DOHH2 (cell line): ENCODE results near the gene HTR3A.

Source experiments
- H3F3A ChIP-seq: fragments of 200-600 bp; sonication (generic), shearing (Covaris generic); 2 replicates; pipeline ENCODE4 v1.6.0; 2016; ENCODE audit warnings: antibody characterized with exemption, mild to moderate bottlenecking; ENCODE audit not compliant: control insufficient read depth, insufficient read depth
- H3K27ac ChIP-seq: fragments of 200-600 bp; sonication (generic); 2 replicates; pipeline ENCODE4 v1.5.1; 2014; ENCODE audit warnings: low read depth, mild to moderate bottlenecking, low read length, moderate library complexity
- H3K27me3 ChIP-seq: fragments of 200-600 bp; sonication (generic); 2 replicates; pipeline ENCODE4 v1.6.1; 2014; ENCODE audit warnings: mild to moderate bottlenecking, low read length, mixed read lengths; ENCODE audit not compliant: control insufficient read depth
- H3K36me3 ChIP-seq: fragments of 200-600 bp; sonication (generic); 2 replicates; pipeline ENCODE4 v1.6.1; 2014; ENCODE audit warnings: mild to moderate bottlenecking, low read length, moderate library complexity, mixed read lengths; ENCODE audit not compliant: control insufficient read depth
- H3K4me1 ChIP-seq: fragments of 200-600 bp; sonication (generic); 2 replicates; pipeline ENCODE4 v1.6.1; 2014; ENCODE audit warnings: mild to moderate bottlenecking, low read length, mixed read lengths; ENCODE audit not compliant: control insufficient read depth
- H3K4me2 ChIP-seq: fragments of 200-600 bp; sonication (generic); 2 replicates; pipeline ENCODE4 v1.6.0; 2014; ENCODE audit warnings: mild to moderate bottlenecking, low read length, moderate library complexity
- H3K4me3 ChIP-seq: fragments of 200-600 bp; sonication (generic); 2 replicates; pipeline ENCODE4 v1.5.1; 2014; ENCODE audit warnings: mild to moderate bottlenecking, low read length, mixed read lengths
- H3K79me2 ChIP-seq: fragments of 200-600 bp; sonication (generic); 2 replicates; pipeline ENCODE4 v1.6.1; 2014; ENCODE audit warnings: mild to moderate bottlenecking, low read length, mixed read lengths; ENCODE audit not compliant: control insufficient read depth
- H3K9me2 ChIP-seq: fragments of 200-600 bp; sonication (generic); replicated peaks from 2 replicates; pipeline ENCODE4 v1.6.1; 2014; ENCODE audit warnings: mild to moderate bottlenecking, low read length, mixed read lengths; ENCODE audit not compliant: control insufficient read depth
- H3K9me3 ChIP-seq: fragments of 200-600 bp; sonication (generic); 2 replicates; pipeline ENCODE4 v1.6.1; 2014; ENCODE audit warnings: antibody characterized with exemption, low read length, mixed read lengths; ENCODE audit not compliant: control insufficient read depth, insufficient read depth
- H4K20me1 ChIP-seq: fragments of 200-600 bp; sonication (generic); 2 replicates; pipeline ENCODE4 v1.6.0; 2014; ENCODE audit warnings: low read depth, mild to moderate bottlenecking, antibody characterized with exemption, low read length, moderate library complexity; ENCODE audit not compliant: control insufficient read depth, insufficient read depth
- EZH2phosphoT487 ChIP-seq: fragments of 200-600 bp; sonication (generic); IDR thresholded peaks from 2 replicates; pipeline ENCODE4 v1.6.1; 2017; ENCODE audit warnings: borderline replicate concordance, mild to moderate bottlenecking, antibody characterized with exemption, low read length, moderate library complexity, mixed read lengths
- TF ChIP-seq, protein P1 (sequence below): fragments of 200-600 bp; sonication (generic); IDR thresholded peaks from one replicate; pipeline ENCODE4 v1.5.1; 2014; ENCODE audit warnings: antibody characterized with exemption, mild to moderate bottlenecking, low read depth, low read length; ENCODE audit not compliant: poor library complexity, severe bottlenecking

The HTR3A gene

GRCh38 chr11:114008331-114008730, 33.4 kb downstream of the HTR3A start:
- Histone ChIP-seq H3K4me3 (no peak overlapping the region), H3K9me2 (no peaks in the 10 kb centered on the region)

DNA sequence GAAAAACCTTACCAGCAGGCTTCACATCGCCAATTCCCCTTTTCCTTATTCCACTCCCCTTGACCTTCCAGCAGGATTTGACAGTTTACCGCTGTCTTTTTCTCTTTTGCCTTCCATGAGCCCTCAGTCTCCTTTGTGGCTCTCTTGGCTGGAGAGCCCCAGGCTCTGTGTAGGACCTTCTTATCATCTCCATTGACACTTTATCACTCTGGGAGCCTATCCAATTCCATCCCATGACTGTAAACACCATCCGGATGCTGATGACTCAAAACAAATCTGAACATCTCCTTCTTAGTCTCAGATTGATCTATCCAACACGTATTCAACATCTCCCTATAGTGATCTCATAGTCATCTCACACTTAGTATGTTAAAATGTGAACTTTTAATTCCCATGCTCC, 36.0 kb downstream of the HTR3A start:
- Histone ChIP-seq H3K4me2 (no peak overlapping the region), H3K9me3 (no peaks in the 10 kb centered on the region), H4K20me1 (no peaks in the 10 kb centered on the region)

More at GRCh38 chr11:114008331-114008730, 33.4 kb downstream of the HTR3A start:
- no peak for TF ChIP-seq EZH2phosphoT487
- TF ChIP-seq, protein P1, sequence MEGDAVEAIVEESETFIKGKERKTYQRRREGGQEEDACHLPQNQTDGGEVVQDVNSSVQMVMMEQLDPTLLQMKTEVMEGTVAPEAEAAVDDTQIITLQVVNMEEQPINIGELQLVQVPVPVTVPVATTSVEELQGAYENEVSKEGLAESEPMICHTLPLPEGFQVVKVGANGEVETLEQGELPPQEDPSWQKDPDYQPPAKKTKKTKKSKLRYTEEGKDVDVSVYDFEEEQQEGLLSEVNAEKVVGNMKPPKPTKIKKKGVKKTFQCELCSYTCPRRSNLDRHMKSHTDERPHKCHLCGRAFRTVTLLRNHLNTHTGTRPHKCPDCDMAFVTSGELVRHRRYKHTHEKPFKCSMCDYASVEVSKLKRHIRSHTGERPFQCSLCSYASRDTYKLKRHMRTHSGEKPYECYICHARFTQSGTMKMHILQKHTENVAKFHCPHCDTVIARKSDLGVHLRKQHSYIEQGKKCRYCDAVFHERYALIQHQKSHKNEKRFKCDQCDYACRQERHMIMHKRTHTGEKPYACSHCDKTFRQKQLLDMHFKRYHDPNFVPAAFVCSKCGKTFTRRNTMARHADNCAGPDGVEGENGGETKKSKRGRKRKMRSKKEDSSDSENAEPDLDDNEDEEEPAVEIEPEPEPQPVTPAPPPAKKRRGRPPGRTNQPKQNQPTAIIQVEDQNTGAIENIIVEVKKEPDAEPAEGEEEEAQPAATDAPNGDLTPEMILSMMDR: no peak
- Histone ChIP-seq H3F3A (no peaks in the 10 kb centered on the region), H3K4me1 (no peaks in the 10 kb centered on the region), H3K4me2 (no peak overlapping the region), H3K36me3 (no peaks in the 10 kb centered on the region), H3K27me3 (peaks cover 15% of the 10 kb centered on the region), H3K9me3 (no peaks in the 10 kb centered on the region), H3K79me2 (no peaks in the 10 kb centered on the region), H3K27ac (no peak overlapping the region), H4K20me1 (no peaks in the 10 kb centered on the region)

GRCh38 chr11:114011443-114011842, 36.5 kb downstream of the HTR3A start:
- TF ChIP-seq EZH2phosphoT487: no peak
- TF ChIP-seq, protein P1: no peak
- Histone ChIP-seq H3K36me3 (no peaks in the 10 kb centered on the region), H3K9me2 (no peaks in the 10 kb centered on the region), H3K4me2 (no peak overlapping the region), H4K20me1 (no peaks in the 10 kb centered on the region), H3K4me3 (no peak overlapping the region), H3K9me3 (no peaks in the 10 kb centered on the region), H3F3A (no peaks in the 10 kb centered on the region), H3K27me3 (no peaks in the 10 kb centered on the region; the same call in 1 of the 2 replicates), H3K27ac (no peak overlapping the region), H3K4me1 (peaks cover 4% of the 10 kb centered on the region; the same call in 1 of the 2 replicates), H3K79me2 (no peaks in the 10 kb centered on the region)

More for the DNA sequence above, 36.0 kb downstream of the HTR3A start:
- H3F3A ChIP-seq: no peaks in the 10 kb centered on the region
- H3K9me2 ChIP-seq: no peaks in the 10 kb centered on the region
- H3K4me1 ChIP-seq: peaks cover 4% of the 10 kb centered on the region; the same call in 1 of the 2 replicates
- H3K27ac ChIP-seq: no peak overlapping the region
- no peak overlapping the region for H3K4me3 ChIP-seq
- H3K79me2 ChIP-seq: no peaks in the 10 kb centered on the region
- H3K27me3 ChIP-seq: no peaks in the 10 kb centered on the region; the same call in 1 of the 2 replicates
- TF ChIP-seq, protein P1: no peak
- TF ChIP-seq EZH2phosphoT487: no peak
- H3K36me3 ChIP-seq: no peaks in the 10 kb centered on the region
